ENCODE results near the gene SATB1.

Gene SATB1

GRCh38 chr3:18428991-18429745 lies 4.0 kb upstream of the SATB1 start:
- no peak for DNase-seq

DNA sequence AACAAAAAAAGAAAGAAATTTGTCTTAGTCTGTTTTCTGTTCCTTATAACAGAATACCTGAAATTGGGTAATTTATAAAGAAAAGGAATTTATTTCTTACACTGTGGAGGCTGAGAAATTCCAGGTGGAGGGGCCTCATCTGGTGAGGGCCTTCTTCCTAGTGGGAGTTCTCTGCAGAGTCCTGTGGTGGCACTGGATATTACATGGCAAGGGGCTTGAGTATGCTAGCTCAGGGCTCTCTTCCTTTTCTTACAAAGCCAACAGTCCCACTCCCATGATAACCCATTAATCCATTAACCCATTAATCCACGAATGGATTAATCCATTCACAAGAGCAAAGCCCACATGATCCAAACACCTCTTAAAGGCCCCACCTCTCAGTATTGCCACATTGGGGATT lies 2.9 kb upstream of the SATB1 start:
- no peak for DNase-seq

- DNase-seq = no peak
Observed at GRCh38 chr3:18426597-18427193, 1.6 kb upstream of the SATB1 start.

- DNase-seq = peak; percentile 85
Observed at GRCh38 chr3:18425641-18426257, 610 bp upstream of the SATB1 start.

DNA sequence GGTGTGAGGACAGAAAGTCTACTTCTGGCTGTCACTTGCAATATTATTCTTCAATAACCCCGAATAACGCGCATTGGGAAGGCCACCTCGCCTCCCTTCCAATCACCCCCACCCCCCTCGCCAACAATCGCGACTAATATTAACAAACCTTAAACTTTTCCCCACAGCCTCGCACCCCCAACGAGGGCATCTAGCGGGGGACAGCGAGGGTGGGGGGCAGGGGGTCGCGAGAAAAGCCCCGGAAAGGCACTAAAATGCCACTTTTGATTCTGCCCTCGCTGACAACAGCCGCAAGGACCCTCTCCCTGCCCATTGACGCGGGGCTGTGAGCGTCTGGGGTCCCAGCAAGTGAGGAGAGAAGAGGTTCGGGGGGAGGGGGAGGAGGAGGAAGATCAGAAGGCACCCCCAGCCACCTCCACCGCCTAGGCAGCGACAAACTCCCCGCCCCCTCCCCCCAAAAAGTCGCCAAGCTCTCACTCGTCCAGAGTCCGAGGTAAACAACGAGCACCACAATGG lies 868 bp downstream of the SATB1 start:
- DNase-seq = no peak

GRCh38 chr3:18423401-18424212 lies 1.5 kb downstream of the SATB1 start:
- peak; percentile 59 for DNase-seq

DNA sequence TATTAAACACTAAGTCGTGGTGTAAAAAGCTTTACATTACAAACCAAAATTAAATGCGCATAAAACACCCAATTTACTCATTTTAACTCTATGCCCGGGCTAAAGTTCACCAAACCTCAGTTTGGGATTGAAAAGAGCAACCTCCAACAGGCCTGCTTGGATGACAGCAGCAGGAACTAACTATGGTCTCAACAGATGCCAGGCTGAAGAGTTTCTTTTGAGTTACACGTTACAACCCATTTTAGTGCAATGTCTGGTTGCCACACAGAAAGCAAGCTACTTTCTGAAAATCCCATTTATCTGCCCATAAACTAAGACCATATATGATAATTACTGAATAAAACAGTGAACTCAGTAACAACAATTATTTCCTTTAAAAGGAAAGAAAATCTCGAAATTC lies 2.2 kb downstream of the SATB1 start:
- DNase-seq = no peak

DNA sequence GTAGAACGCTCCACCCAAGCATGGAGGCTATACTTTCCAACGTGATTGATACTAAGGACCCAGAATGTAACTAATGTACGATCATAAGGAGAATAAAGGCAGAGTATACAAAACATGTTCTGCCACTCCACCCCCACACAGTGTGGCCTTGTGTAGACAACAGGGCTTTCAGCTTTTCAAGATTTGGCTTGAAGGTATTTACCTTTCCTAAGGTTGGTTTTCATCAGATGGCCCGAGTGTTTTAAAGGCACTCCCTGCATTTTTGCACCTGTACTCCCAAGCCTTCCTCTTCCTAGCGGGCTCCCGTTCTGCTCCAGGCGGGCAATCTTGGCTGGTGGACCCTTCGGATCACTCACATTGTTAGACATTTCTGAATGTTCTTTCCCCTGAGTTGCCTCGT lies 4.6 kb downstream of the SATB1 start:
- DNase-seq = no peak

- DNase-seq = no peak
Observed at GRCh38 chr3:18419232-18419631, 5.9 kb downstream of the SATB1 start.

GRCh38 chr3:18417904-18418572 lies 7.1 kb downstream of the SATB1 start:
- DNase-seq = no peak

GRCh38 chr3:18416332-18416731 lies 8.8 kb downstream of the SATB1 start:
- no peak for DNase-seq

GRCh38 chr3:18415839-18416238 lies 9.3 kb downstream of the SATB1 start:
- no peak for DNase-seq

- DNase-seq = no peak
Observed at GRCh38 chr3:18415167-18415566, 10.0 kb downstream of the SATB1 start.

DNA sequence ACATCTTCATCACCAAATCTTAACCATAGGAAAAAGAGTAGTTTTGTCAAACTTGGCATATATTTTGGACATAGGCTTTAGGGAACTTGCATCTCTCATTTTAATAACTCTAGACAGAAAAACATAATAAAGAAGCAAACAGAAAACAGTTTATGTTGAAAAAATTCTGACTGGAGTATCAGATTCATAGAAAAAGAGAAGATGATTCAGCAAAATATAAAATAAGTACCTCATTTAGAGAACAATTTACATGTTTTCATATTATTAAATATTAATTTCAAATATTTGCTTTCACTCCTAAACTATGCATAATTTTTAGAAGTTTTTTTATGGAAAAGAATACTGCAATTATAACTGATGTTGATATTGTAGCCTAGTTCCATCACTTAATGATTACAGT lies 12.5 kb downstream of the SATB1 start:
- no peak for DNase-seq

DNA sequence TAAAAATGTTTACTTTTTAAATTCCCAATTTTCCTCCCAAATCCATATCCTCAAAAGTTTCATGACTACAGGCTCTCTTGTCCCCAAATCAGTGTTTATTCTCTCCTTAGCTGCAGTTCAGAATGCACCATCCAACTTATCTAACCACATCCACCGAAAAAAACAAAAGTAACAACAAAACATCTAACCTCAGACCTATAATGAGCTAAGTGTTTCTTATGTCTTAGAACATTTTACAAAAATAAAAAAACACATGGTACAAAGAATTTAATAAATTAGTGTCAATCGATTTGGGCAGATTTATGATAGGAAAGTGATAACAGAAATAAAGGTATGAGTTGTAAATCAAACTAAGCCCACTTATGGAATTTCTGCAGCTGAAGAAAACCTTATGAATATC lies 13.6 kb downstream of the SATB1 start:
- DNase-seq = no peak

- no peak for DNase-seq
Observed at GRCh38 chr3:18410205-18410604, 14.9 kb downstream of the SATB1 start.

GRCh38 chr3:18409266-18409665 lies 15.9 kb downstream of the SATB1 start:
- DNase-seq = no peak

GRCh38 chr3:18405141-18405540 lies 20.0 kb downstream of the SATB1 start:
- DNase-seq = no peak

DNA sequence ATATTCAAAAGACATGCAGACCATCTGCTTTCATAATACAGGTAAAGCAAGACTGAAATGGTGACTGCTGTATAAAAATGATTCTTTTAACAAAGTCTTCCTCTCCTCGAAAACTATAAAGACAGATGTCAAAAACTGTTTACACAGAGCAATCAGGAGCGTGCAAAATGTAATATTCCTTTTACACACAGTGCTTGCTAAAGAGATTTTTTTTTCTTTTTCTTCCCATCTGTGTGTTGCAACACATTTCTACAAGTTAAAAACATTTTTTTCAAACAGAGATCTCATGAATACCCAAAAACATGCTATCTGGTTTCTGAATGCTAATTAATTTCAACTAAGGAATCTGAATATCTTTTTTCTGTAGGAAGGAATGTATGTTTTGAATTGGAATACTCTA lies 22.1 kb downstream of the SATB1 start:
- DNase-seq = no peak

GRCh38 chr3:18402239-18402799 lies 22.8 kb downstream of the SATB1 start:
- DNase-seq = no peak

GRCh38 chr3:18401300-18401961 lies 23.7 kb downstream of the SATB1 start:
- no peak for DNase-seq

- no peak for DNase-seq
Observed at GRCh38 chr3:18398448-18398847, 26.7 kb downstream of the SATB1 start.
